Adipocyte (in vitro differentiated cells): ENCODE measurements around the gene STXBP3.
A peak's percentile ranks its signal among the peaks of the same experiment; 100 is the strongest.

Source experiments
- DNase-seq: peaks from one replicate; pipeline ENCODE4 v3.0.0-alpha.2; 2015; ENCODE audit warnings: low read depth
- H3K27me3 ChIP-seq: replicated peaks from 2 replicates; pipeline ENCODE4 v1.7.0; 2013; ENCODE audit warnings: mild to moderate bottlenecking, low read length, moderate library complexity; ENCODE audit not compliant: control insufficient read depth, insufficient read depth
- H3K36me3 ChIP-seq: 2 replicates; pipeline ENCODE4 v1.7.0; 2013; ENCODE audit warnings: low read length, mild to moderate bottlenecking, moderate library complexity; ENCODE audit not compliant: control insufficient read depth, insufficient read depth, severe bottlenecking
- H3K4me1 ChIP-seq: 2 replicates; pipeline ENCODE4 v1.7.0; 2013; ENCODE audit warnings: mild to moderate bottlenecking, low read length, moderate library complexity; ENCODE audit not compliant: control insufficient read depth, insufficient read depth
- H3K4me3 ChIP-seq: 2 replicates; pipeline ENCODE4 v1.7.0; 2013; ENCODE audit warnings: mild to moderate bottlenecking, low read length, moderate library complexity
- H3K9ac ChIP-seq: 2 replicates; pipeline ENCODE4 v1.7.0; 2013; ENCODE audit warnings: mild to moderate bottlenecking, low read length, moderate library complexity
- H3K9me3 ChIP-seq: 2 replicates; pipeline ENCODE4 v1.7.0; 2013; ENCODE audit warnings: mild to moderate bottlenecking, low read length, moderate library complexity; ENCODE audit not compliant: control insufficient read depth

Gene STXBP3

DNA sequence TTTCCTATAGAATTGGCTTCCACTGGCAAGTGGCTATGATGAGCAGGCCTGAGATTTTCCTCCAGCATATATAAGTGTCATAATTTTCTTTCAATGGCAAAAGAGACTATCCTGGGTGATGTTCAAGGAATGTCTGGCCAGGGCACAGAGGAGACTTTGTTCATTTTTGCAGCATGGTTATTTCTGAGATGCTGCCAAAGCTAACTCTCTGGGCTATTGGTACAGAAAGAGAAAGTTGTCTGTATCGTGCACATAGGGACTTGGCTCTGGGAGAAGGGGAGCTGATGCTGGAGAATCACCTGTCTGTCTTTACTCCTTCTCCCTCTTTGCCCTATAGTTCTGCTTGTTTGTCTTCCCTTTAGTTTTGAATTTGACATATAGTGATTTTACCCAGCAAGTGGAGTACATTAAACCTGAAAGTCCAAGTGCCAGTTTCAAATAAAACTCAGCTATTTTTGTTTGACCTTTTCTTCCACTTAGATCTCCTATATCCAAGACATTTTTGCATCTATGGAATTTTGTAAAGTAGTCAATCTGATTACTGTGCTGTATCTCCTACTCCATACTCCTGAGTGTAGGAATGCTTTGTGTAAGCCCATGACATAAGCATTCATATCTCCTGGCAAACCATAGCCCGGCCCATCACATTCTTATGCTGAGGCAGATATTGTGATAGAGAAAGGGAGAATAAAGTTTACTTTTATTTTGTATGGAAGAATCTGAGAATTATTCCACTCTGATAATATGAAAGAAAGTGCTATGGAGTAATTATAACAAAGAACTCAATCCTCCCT lies 29.8 kb upstream of the STXBP3 start:
- no peaks in the 10 kb centered on the region for H3K9me3 ChIP-seq
- H3K36me3 ChIP-seq = no peaks in the 10 kb centered on the region
- H3K4me3 ChIP-seq = no peak overlapping the region
- peaks cover 27% of the 10 kb centered on the region for H3K4me1 ChIP-seq
- no peaks in the 10 kb centered on the region for H3K27me3 ChIP-seq
- H3K9ac ChIP-seq = no peak overlapping the region
- no peak for DNase-seq

DNA sequence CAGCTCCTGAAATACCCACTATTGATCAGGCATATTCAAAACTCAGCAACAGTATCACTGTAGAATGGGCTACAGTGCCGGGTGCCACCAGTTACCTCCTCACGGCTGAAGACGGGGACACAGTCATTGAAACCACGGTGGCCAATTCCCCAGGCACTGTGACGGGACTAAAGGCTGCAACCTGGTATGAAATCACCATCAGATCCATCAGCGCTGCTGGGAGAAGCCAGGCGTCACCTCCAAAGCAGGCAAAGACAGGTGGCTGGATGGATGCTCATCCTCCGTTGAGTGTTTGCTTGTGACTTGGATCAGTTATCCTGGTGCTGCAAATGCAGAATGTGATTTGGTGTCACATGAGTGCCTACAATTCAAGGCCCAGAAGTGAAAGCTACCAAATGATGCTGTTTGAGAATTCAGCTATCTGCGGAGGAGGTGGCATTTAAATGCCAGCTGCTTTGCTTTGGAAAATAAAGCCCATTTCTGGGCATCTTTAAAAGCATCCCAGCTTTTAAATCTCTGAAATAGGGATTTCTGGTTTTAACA lies 28.6 kb upstream of the STXBP3 start:
- Histone ChIP-seq H3K27me3 (no peaks in the 10 kb centered on the region), H3K9ac (no peak overlapping the region), H3K9me3 (no peaks in the 10 kb centered on the region), H3K36me3 (no peaks in the 10 kb centered on the region), H3K4me3 (no peak overlapping the region), H3K4me1 (peaks cover 29% of the 10 kb centered on the region)
- no peak for DNase-seq

DNA sequence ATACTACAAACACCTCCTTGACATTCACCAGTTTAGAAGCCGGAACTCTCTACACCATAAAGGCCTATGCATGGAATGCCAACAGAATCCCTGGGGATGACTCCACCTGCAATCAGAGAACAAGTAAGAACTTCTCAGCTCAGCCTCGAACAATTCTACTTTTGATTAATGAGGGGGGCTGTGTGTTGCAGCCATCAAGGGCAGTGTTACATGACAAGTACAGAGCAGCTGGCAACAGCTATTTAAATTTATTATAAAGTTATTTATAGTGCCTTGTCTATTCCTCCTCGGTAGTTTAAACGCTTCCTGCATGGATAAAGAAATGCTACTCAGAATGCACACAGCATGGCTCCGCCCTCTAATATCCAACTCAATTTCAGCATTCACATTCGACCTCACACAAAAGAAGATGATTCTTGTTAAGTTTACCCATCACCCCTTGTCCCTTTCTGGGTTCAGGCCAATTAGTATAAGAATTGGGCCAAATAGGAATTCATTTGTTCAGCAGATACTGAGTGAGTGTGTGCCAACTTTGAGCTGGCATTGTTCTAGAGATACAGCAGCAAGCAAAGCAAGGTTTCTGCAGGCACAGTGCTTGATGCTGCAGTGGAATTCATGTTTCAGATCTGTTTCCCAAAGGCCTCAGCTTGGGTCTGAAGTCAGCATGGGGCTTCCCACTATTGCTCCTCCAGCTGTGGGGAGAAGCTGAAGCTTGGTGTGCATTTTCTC lies 27.4 kb upstream of the STXBP3 start:
- H3K4me3 ChIP-seq = no peak overlapping the region
- peak overlapping the region; percentile 17 for H3K9ac ChIP-seq
- DNase-seq = no peak
- no peaks in the 10 kb centered on the region for H3K27me3 ChIP-seq
- H3K36me3 ChIP-seq = no peaks in the 10 kb centered on the region
- no peaks in the 10 kb centered on the region for H3K9me3 ChIP-seq
- peaks cover 29% of the 10 kb centered on the region for H3K4me1 ChIP-seq

DNA sequence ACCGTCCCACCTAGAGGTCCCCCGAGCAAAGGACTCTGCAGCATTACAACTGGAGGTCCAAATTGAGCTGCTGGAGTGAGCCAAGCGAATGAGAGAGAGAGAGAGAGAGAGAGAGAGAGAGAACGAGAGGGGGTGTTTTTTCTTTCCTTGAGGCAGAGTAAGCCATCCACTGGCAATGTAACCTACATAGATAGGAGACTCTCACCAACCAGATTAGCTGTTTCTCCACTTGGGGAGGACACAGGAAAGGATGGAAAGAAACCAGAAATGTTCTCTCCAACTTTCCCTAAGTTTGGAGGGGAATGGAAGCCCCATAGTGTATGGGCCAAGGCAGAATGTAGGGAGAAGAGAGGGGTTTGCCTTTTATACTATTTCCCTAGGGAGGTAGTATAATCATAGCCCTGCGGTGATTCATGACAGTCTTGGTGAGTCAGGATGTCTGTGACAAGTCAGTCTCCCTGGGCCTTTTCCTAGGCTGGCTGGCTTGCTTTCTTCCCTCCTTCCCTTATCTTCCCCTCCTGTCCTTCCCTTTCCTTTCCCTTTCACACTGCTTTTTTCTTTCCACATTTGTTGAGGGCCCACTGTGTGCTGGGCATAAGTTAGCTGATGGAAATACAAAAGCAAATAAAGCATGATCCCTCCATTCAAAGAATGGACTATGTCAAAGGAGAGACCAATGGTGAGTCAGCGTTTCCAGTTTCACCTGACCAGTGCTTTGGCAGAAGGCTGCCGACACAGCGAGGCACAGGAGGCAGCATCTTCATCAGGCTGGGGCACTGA lies 26.6 kb upstream of the STXBP3 start:
- peaks cover 29% of the 10 kb centered on the region for H3K4me1 ChIP-seq
- H3K27me3 ChIP-seq = no peaks in the 10 kb centered on the region
- H3K36me3 ChIP-seq = no peaks in the 10 kb centered on the region
- no peak overlapping the region for H3K4me3 ChIP-seq
- no peaks in the 10 kb centered on the region for H3K9me3 ChIP-seq
- H3K9ac ChIP-seq = peak overlapping the region; percentile 17
- peak; percentile 81 for DNase-seq

DNA sequence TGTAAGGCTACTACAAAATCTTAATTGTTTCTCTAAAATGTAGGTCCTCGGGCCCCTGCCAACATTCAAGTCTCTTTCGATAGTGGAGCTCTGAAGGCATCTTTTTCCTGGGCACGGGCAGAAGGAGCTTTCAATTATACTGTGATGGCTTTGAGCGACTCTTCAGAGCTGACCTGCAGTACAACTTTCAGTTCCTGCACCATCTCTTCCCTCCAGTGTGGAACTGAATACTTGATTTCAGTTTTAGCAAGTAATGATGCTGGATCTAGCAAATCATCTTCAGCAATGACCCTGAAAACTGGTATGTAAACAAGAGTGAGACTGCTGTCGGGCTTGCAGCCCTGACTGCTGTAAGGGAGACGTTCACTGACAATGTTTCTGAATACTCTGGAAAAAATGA lies 24.2 kb upstream of the STXBP3 start:
- H3K4me1 ChIP-seq = peaks cover 29% of the 10 kb centered on the region
- no peaks in the 10 kb centered on the region for H3K36me3 ChIP-seq
- H3K27me3 ChIP-seq = no peaks in the 10 kb centered on the region
- no peak overlapping the region for H3K9ac ChIP-seq
- no peaks in the 10 kb centered on the region for H3K9me3 ChIP-seq
- no peak overlapping the region for H3K4me3 ChIP-seq
- peak; percentile 63 for DNase-seq

DNA sequence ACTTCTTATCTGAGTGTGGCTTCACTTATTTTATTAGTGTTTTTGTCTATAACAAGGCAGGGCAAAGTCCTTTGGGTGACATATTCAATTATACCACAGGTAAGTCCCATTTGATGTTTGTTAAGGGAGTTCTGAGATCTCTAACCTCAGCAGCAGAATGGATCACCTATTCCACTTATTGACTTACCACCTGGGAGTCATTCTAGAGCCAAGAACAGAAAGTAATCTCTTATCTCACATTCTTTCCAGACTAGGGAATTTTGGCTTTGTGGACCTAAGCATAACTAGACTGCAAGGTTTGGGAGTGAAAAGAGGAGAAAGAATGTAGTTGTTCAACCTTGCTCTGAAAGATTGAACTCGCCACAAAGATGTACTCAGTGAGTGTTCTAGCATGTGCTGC lies 20.6 kb upstream of the STXBP3 start:
- Histone ChIP-seq H3K36me3 (no peaks in the 10 kb centered on the region), H3K4me1 (peaks cover 7% of the 10 kb centered on the region), H3K9ac (no peak overlapping the region), H3K27me3 (no peaks in the 10 kb centered on the region), H3K9me3 (no peaks in the 10 kb centered on the region), H3K4me3 (no peak overlapping the region)
- no peak for DNase-seq

DNA sequence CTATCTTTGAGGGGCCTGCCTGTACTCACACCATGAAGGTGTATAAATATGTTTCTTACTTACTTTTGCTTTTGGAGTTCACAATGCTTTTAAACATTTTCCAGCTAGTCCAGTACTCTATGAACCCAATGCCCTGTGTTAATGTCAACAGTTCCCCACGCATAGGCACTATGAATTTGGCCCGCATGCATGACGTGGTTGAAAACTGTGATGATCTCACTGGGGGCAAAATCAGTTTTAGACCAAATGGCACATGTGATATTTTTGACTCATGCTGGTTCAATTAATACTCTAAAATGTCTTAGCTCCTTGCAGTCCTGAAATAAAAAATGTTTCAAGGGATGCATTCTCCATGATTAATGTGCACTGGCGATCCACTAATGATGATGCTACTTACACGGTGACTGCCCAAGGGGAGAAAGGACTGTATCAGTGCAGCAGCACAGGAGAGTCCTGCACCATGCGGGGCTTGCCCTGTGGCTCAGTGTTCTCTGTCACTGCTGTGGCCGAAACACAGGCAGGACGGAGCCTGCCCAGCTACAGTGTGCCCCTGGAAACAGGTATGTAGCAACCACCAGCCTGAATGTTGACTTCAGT lies 18.0 kb upstream of the STXBP3 start:
- H3K9me3 ChIP-seq = no peaks in the 10 kb centered on the region
- no peaks in the 10 kb centered on the region for H3K27me3 ChIP-seq
- no peak overlapping the region for H3K4me3 ChIP-seq
- DNase-seq = no peak
- H3K36me3 ChIP-seq = no peaks in the 10 kb centered on the region
- no peaks in the 10 kb centered on the region for H3K4me1 ChIP-seq
- no peak overlapping the region for H3K9ac ChIP-seq

DNA sequence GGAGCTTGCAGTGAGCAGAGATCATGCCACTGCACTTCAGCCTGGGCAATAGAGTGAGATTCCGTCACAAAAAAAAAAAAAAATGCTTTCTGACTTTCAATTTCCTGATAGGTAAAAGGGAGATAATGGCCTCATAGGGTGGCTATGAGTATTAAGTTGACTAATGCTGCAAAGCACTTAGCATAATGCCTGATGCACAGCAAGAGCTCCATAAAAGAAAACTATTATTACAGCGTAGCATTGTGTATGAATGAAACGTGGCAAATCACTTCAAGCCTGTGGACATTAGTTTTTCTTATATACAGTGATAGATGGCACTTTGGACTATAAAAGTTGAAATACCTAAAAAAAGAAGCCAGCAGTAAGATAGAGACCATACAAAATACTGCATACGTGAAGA lies 17.0 kb upstream of the STXBP3 start:
- Histone ChIP-seq H3K36me3 (no peaks in the 10 kb centered on the region), H3K9me3 (no peaks in the 10 kb centered on the region), H3K4me3 (no peak overlapping the region), H3K27me3 (no peaks in the 10 kb centered on the region), H3K9ac (no peak overlapping the region), H3K4me1 (no peaks in the 10 kb centered on the region)
- no peak for DNase-seq

DNA sequence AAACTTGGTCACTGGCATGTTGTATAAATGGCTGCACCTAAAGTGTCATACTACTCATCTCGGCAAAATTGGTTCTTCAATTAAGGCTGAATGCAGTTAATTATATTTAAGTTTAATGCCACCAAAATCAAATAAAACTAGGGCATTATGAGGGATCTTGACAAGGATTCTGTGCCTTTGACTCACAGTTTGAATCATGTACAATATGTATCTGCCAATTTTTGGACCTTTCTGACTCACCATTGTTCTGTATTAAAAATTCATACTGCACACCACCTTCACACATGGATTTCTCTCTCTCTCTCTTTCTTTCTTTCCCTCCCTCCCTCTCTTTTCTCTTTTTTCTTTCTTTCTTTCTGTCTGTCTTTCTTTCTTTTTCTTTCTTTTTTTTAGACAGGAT lies 14.1 kb upstream of the STXBP3 start:
- Histone ChIP-seq H3K9me3 (no peaks in the 10 kb centered on the region), H3K4me1 (no peaks in the 10 kb centered on the region), H3K9ac (no peak overlapping the region), H3K4me3 (no peak overlapping the region), H3K36me3 (no peaks in the 10 kb centered on the region), H3K27me3 (peaks cover 4% of the 10 kb centered on the region)
- DNase-seq = peak; percentile 25

DNA sequence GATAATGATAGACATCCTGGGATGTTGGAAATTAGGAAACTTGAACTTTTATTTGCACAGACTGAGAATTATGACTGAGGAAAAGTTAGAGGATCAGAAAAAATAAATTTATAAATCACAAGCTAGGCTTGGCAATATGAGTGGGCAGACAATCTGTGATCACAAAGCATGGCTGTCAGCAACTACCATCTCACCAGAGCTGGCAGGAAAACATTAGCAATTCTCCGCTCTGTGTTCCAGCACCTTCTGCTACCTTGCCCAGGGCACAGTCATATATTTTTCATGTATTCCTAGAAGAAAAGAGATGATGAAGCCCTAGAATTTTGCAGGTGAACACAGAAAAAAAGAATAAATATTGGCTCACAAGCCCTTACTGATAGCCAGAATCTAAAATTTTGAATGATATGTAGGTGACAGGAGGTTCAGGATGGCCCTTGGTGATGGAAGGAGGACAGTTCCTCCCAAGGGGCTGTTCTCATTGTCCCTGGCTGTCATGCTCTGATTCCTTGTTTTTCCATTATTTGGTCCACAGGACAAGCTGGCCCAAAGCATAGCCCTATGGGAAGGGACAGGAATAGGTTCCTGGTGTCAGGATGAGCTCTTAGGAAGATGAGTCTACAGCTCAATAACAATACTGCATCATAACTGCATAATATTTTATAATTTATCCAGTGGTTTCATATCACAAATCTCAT lies 12.2 kb upstream of the STXBP3 start:
- no peak overlapping the region for H3K4me3 ChIP-seq
- no peaks in the 10 kb centered on the region for H3K4me1 ChIP-seq
- no peaks in the 10 kb centered on the region for H3K36me3 ChIP-seq
- peaks cover 4% of the 10 kb centered on the region for H3K27me3 ChIP-seq
- no peaks in the 10 kb centered on the region for H3K9me3 ChIP-seq
- H3K9ac ChIP-seq = no peak overlapping the region
- no peak for DNase-seq
